IPS-NIHi7 (cell line): Measurements from ENCODE around the gene PTPN21.

Experiments used
- DNase-seq: peaks from one replicate; pipeline ENCODE4 v3.0.0; 2012; ENCODE audit warnings: mixed read lengths; ENCODE audit errors: extremely low spot score

The PTPN21 gene

GRCh38 chr14:88504602-88505001 is 50.2 kb downstream of the PTPN21 start:
- no peak for DNase-seq

- no peak for DNase-seq
These were observed 50.9 kb downstream of the PTPN21 start for GRCh38 chr14:88503754-88504406.

- no peak for DNase-seq
These were observed 52.1 kb downstream of the PTPN21 start for GRCh38 chr14:88502740-88503139.

- DNase-seq: no peak
These were observed 54.2 kb downstream of the PTPN21 start for GRCh38 chr14:88500611-88501010.

GRCh38 chr14:88499225-88499624 is 55.6 kb downstream of the PTPN21 start:
- no peak for DNase-seq

GRCh38 chr14:88496414-88496813 is 58.4 kb downstream of the PTPN21 start:
- no peak for DNase-seq

GRCh38 chr14:88493392-88494185 is 61.2 kb downstream of the PTPN21 start:
- DNase-seq: no peak

GRCh38 chr14:88492272-88493089 is 62.3 kb downstream of the PTPN21 start:
- DNase-seq: peak; percentile 84

GRCh38 chr14:88490168-88490567 is 64.6 kb downstream of the PTPN21 start:
- DNase-seq: no peak

- DNase-seq: no peak
These were observed 65.9 kb downstream of the PTPN21 start for GRCh38 chr14:88488897-88489296.

GRCh38 chr14:88488081-88488480 is 66.7 kb downstream of the PTPN21 start:
- DNase-seq: no peak

GRCh38 chr14:88482524-88482923 is 72.3 kb downstream of the PTPN21 start:
- DNase-seq: peak; percentile 32

GRCh38 chr14:88481794-88482193 is 73.0 kb downstream of the PTPN21 start:
- no peak for DNase-seq

- DNase-seq: no peak
These were observed 73.7 kb downstream of the PTPN21 start for GRCh38 chr14:88481059-88481458.

- no peak for DNase-seq
These were observed 75.2 kb downstream of the PTPN21 start for GRCh38 chr14:88479574-88479987.

GRCh38 chr14:88478931-88479330 is 75.9 kb downstream of the PTPN21 start:
- DNase-seq: no peak

- DNase-seq: no peak
These were observed 77.1 kb downstream of the PTPN21 start for GRCh38 chr14:88477513-88478250.

- DNase-seq: no peak
These were observed 78.0 kb downstream of the PTPN21 start for GRCh38 chr14:88476825-88477224.

GRCh38 chr14:88476214-88476774 is 78.5 kb downstream of the PTPN21 start:
- no peak for DNase-seq

GRCh38 chr14:88473791-88474190 is 81.0 kb downstream of the PTPN21 start:
- no peak for DNase-seq
